Loucy (cell line): ENCODE results near the gene BPTF.

Experiments
- CTCF ChIP-seq: fragments of 200-600 bp; sonication (generic); conservative IDR thresholded peaks from 2 replicates; pipeline ENCODE4 v1.5.1; 2014; ENCODE audit warnings: mild to moderate bottlenecking, antibody characterized with exemption, low read length
- EZH2phosphoT487 ChIP-seq: fragments of 200-600 bp; IDR thresholded peaks from 2 replicates; pipeline ENCODE4 v1.6.1; 2018; ENCODE audit warnings: antibody characterized with exemption, mild to moderate bottlenecking, moderate library complexity, borderline replicate concordance

DNA sequence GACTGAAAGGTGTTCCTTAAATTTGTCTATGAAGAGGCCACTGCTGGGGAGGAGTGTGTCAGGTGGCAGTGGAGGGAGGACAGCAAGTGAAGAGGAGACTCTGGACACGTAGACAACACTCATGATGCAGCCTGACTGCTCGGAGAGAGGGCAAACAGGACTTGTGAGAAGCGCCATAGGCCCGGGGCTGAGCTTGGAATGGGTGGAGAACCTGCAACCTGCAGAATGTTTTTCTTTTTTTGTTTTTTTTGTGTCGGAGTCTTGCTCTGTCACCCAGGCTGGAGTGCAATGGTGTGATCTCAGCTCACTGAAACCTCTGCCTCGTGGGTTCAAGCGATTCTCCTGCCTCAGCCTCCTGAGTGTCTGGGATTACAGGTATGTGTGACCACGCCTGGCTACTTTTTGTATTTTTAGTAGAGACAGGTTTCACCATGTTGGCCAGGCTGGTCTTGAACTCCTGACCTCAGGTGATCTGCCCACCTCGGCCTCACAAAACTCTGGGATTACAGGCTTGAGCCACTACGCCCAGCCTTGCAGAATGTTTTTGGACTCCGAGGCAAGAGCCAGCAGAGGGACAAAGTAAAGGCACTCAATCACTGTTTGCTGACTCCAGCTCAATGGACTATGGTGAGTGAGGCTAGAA, 189.9 kb downstream of the BPTF start:
- TF ChIP-seq CTCF (no peak), EZH2phosphoT487 (no peak)
